Measurements from ENCODE around the gene PCDHB16.
"Not testable (repeated sequence)": the region's sequence is repeated elsewhere in the genome, so short reads cannot be mapped to it uniquely, and the experiment has no call there.

DNA sequence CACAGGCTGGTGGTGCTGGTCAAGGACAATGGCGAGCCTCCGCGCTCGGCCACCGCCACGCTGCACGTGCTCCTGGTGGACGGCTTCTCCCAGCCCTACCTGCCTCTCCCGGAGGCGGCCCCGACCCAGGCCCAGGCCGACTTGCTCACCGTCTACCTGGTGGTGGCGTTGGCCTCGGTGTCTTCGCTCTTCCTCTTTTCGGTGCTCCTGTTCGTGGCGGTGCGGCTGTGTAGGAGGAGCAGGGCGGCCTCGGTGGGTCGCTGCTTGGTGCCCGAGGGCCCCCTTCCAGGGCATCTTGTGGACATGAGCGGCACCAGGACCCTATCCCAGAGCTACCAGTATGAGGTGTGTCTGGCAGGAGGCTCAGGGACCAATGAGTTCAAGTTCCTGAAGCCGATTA lies 33.8 kb downstream of the PCDHB16 start:
- TF ChIP-seq, protein P1, sequence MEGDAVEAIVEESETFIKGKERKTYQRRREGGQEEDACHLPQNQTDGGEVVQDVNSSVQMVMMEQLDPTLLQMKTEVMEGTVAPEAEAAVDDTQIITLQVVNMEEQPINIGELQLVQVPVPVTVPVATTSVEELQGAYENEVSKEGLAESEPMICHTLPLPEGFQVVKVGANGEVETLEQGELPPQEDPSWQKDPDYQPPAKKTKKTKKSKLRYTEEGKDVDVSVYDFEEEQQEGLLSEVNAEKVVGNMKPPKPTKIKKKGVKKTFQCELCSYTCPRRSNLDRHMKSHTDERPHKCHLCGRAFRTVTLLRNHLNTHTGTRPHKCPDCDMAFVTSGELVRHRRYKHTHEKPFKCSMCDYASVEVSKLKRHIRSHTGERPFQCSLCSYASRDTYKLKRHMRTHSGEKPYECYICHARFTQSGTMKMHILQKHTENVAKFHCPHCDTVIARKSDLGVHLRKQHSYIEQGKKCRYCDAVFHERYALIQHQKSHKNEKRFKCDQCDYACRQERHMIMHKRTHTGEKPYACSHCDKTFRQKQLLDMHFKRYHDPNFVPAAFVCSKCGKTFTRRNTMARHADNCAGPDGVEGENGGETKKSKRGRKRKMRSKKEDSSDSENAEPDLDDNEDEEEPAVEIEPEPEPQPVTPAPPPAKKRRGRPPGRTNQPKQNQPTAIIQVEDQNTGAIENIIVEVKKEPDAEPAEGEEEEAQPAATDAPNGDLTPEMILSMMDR (IDR thresholded peaks at IDR 0.05): not testable (repeated sequence)
- not testable (repeated sequence) for TF ChIP-seq POLR2A, POLR2AphosphoS5 (IDR thresholded peaks at IDR 0.05)

Measured in stomach (tissue), 4 donors.